Chondrocyte (in vitro differentiated cells): ENCODE results near the gene IL17C. TPM values are rescaled to one million over a fixed set of nuclear protein-coding genes. Genes with fewer than 3 reads are reported as not detected.

ENCODE experiments used
- DNase-seq: peaks from one replicate; pipeline ENCODE4 v3.0.0; 2021; ENCODE audit warnings: mixed read lengths, low spot score
- H3K27ac Mint-ChIP-seq: one replicate; pipeline ENCODE4 v1.8.0; 2021; ENCODE audit warnings: mild to moderate bottlenecking, moderate library complexity, mixed read lengths; ENCODE audit not compliant: unreplicated experiment
- H3K27me3 Mint-ChIP-seq: 2 replicates; pipeline ENCODE4 v1.8.0; 2021; ENCODE audit warnings: low read depth, mixed read lengths
- H3K36me3 Mint-ChIP-seq: 2 replicates; pipeline ENCODE4 v1.8.0; 2021; ENCODE audit warnings: low read depth, mixed read lengths
- H3K4me1 Mint-ChIP-seq: 2 replicates; pipeline ENCODE4 v1.8.0; 2021; ENCODE audit warnings: low read depth, mild to moderate bottlenecking, mixed read lengths
- H3K4me3 Mint-ChIP-seq: one replicate; pipeline ENCODE4 v1.8.0; 2021; ENCODE audit warnings: mild to moderate bottlenecking, moderate library complexity, mixed read lengths; ENCODE audit not compliant: unreplicated experiment
- H3K9me3 Mint-ChIP-seq: 2 replicates; pipeline ENCODE4 v1.8.0; 2021; ENCODE audit warnings: low read depth, mixed read lengths
- CTCF ChIP-seq: fragments of 200-600 bp; sonication (generic); IDR thresholded peaks from 2 replicates; pipeline ENCODE4 v1.5.0; 2021; ENCODE audit warnings: antibody characterized with exemption, mild to moderate bottlenecking, moderate library complexity
- total RNA-seq: library from RNA; stranded (reverse); gene quantifications from 3 replicates; pipeline ENCODE4 v1.2.1, GENCODE V29; 2021

Gene IL17C
- total RNA-seq, 1 donor from 2014 or later: not detected

GRCh38 chr16:88678224-88678979 is 40.0 kb downstream of the IL17C start:
- no peak overlapping the region for H3K4me3 Mint-ChIP-seq
- no peak for DNase-seq
- H3K4me1 Mint-ChIP-seq: no peaks in the 10 kb centered on the region
- H3K9me3 Mint-ChIP-seq: no peaks in the 10 kb centered on the region
- H3K27me3 Mint-ChIP-seq: peaks cover 6% of the 10 kb centered on the region
- TF ChIP-seq CTCF: no peak
- H3K27ac Mint-ChIP-seq: no peak overlapping the region
- H3K36me3 Mint-ChIP-seq: peaks cover 2% of the 10 kb centered on the region

GRCh38 chr16:88680554-88681083 is 42.2 kb downstream of the IL17C start:
- Mint-ChIP-seq H3K36me3 (peaks cover 1% of the 10 kb centered on the region), H3K27ac (no peak overlapping the region), H3K27me3 (peaks cover 21% of the 10 kb centered on the region), H3K4me1 (peaks cover 2% of the 10 kb centered on the region), H3K4me3 (no peak overlapping the region), H3K9me3 (no peaks in the 10 kb centered on the region)
- no peak for TF ChIP-seq CTCF
- no peak for DNase-seq

- Mint-ChIP-seq H3K36me3 (peaks cover 1% of the 10 kb centered on the region), H3K27ac (no peak overlapping the region)
- peak; percentile 43 for TF ChIP-seq CTCF
Measured at GRCh38 chr16:88681084-88681680, 42.8 kb downstream of the IL17C start.

GRCh38 chr16:88681709-88682451 is 43.5 kb downstream of the IL17C start:
- no peak for DNase-seq
- H3K27ac Mint-ChIP-seq: no peak overlapping the region
- peaks cover 2% of the 10 kb centered on the region for H3K4me1 Mint-ChIP-seq
- H3K27me3 Mint-ChIP-seq: peaks cover 21% of the 10 kb centered on the region
- peaks cover 1% of the 10 kb centered on the region for H3K36me3 Mint-ChIP-seq
- TF ChIP-seq CTCF: no peak
- H3K4me3 Mint-ChIP-seq: no peak overlapping the region
- H3K9me3 Mint-ChIP-seq: no peaks in the 10 kb centered on the region

More at GRCh38 chr16:88681084-88681680, 42.8 kb downstream of the IL17C start:
- DNase-seq: no peak
- H3K4me3 Mint-ChIP-seq: no peak overlapping the region
- peaks cover 2% of the 10 kb centered on the region for H3K4me1 Mint-ChIP-seq
- H3K27me3 Mint-ChIP-seq: peaks cover 21% of the 10 kb centered on the region
- H3K9me3 Mint-ChIP-seq: no peaks in the 10 kb centered on the region

GRCh38 chr16:88684569-88685155 is 46.3 kb downstream of the IL17C start:
- Mint-ChIP-seq H3K9me3 (no peaks in the 10 kb centered on the region), H3K27me3 (peaks cover 33% of the 10 kb centered on the region), H3K4me1 (peaks cover 2% of the 10 kb centered on the region), H3K27ac (no peak overlapping the region), H3K4me3 (no peak overlapping the region), H3K36me3 (peaks cover 1% of the 10 kb centered on the region)
- no peak for DNase-seq
- TF ChIP-seq CTCF: no peak
